Trophoblast cell (in vitro differentiated cells and primary cell): ENCODE results near the gene KCNB1.

ENCODE experiments used
- DNase-seq, 2 donors: peaks; one replicate each; pipeline ENCODE4 v3.0.0-alpha.2; 2016
- H2AFZ ChIP-seq: 2 replicates; pipeline ENCODE4 v1.6.1; 2013; ENCODE audit warnings: low read length, moderate library complexity, mild to moderate bottlenecking; ENCODE audit not compliant: insufficient read depth, poor library complexity
- H2AK5ac ChIP-seq: 2 replicates; pipeline ENCODE4 v1.6.1; 2013; ENCODE audit warnings: mild to moderate bottlenecking, low read length
- H2BK120ac ChIP-seq: 2 replicates; pipeline ENCODE4 v1.6.1; 2013; ENCODE audit warnings: low read length, mild to moderate bottlenecking, moderate library complexity; ENCODE audit not compliant: insufficient read depth, poor library complexity
- H2BK12ac ChIP-seq: 2 replicates; pipeline ENCODE4 v1.6.1; 2013; ENCODE audit warnings: mild to moderate bottlenecking, low read length, moderate library complexity
- H2BK5ac ChIP-seq: 2 replicates; pipeline ENCODE4 v1.6.1; 2013; ENCODE audit warnings: low read length, low read depth, moderate library complexity, mild to moderate bottlenecking; ENCODE audit not compliant: poor library complexity
- H3K14ac ChIP-seq: 2 replicates; pipeline ENCODE4 v1.6.1; 2013; ENCODE audit warnings: mild to moderate bottlenecking, low read length
- H3K18ac ChIP-seq: 2 replicates; pipeline ENCODE4 v1.6.1; 2013; ENCODE audit warnings: mild to moderate bottlenecking, low read length
- H3K23ac ChIP-seq: 2 replicates; pipeline ENCODE4 v1.6.1; 2013; ENCODE audit warnings: low read length
- H3K27ac ChIP-seq: 2 replicates; pipeline ENCODE4 v1.5.1; 2013; ENCODE audit warnings: low read depth, mild to moderate bottlenecking, inconsistent platforms, low read length, moderate library complexity
- H3K27me3 ChIP-seq: 2 replicates; pipeline ENCODE4 v1.6.1; 2013; ENCODE audit warnings: inconsistent platforms, mild to moderate bottlenecking, low read length, moderate library complexity; ENCODE audit not compliant: insufficient read depth
- H3K36me3 ChIP-seq, 2 experiments: 1 replicate in 1 of 2; 2 replicates in 1 of 2; pipeline ENCODE4 v1.6.1; 2013; ENCODE audit warnings: low read length in 2 of 2, mild to moderate bottlenecking in 2 of 2, moderate library complexity in 1 of 2; ENCODE audit not compliant: insufficient read depth in 2 of 2, control insufficient read depth in 1 of 2
- H3K4ac ChIP-seq: 2 replicates; pipeline ENCODE4 v1.6.1; 2013; ENCODE audit warnings: low read depth, mild to moderate bottlenecking, low read length, moderate library complexity
- H3K4me1 ChIP-seq, 2 experiments: 1 replicate in 1 of 2; 2 replicates in 1 of 2; pipeline ENCODE4 v1.6.1; 2013; ENCODE audit warnings: low read length in 2 of 2, mild to moderate bottlenecking in 2 of 2, moderate library complexity in 1 of 2; ENCODE audit not compliant: insufficient read depth in 2 of 2, control insufficient read depth in 1 of 2
- H3K4me2 ChIP-seq: 2 replicates; pipeline ENCODE4 v1.6.1; 2013; ENCODE audit warnings: inconsistent platforms, mild to moderate bottlenecking, low read length, moderate library complexity
- H3K4me3 ChIP-seq: 2 replicates; pipeline ENCODE4 v1.5.1; 2013; ENCODE audit warnings: mild to moderate bottlenecking, low read depth, low read length, inconsistent platforms
- H3K79me1 ChIP-seq: one replicate; pipeline ENCODE4 v1.6.1; 2013; ENCODE audit warnings: low read length
- H3K79me2 ChIP-seq: 2 replicates; pipeline ENCODE4 v1.6.1; 2013; ENCODE audit warnings: low read length, mild to moderate bottlenecking; ENCODE audit not compliant: control insufficient read depth, insufficient read depth, poor library complexity
- H3K9ac ChIP-seq: 2 replicates; pipeline ENCODE4 v1.6.1; 2013; ENCODE audit warnings: mild to moderate bottlenecking, low read length
- H3K9me3 ChIP-seq: 2 replicates; pipeline ENCODE4 v1.6.1; 2013; ENCODE audit warnings: low read depth, mild to moderate bottlenecking, control low read depth, inconsistent platforms, low read length; ENCODE audit not compliant: insufficient read depth
- H4K12ac ChIP-seq: 2 replicates; pipeline ENCODE4 v1.6.1; 2013; ENCODE audit warnings: low read depth, mild to moderate bottlenecking, low read length, moderate library complexity
- H4K8ac ChIP-seq: 2 replicates; pipeline ENCODE4 v1.6.1; 2013; ENCODE audit warnings: low read depth, mild to moderate bottlenecking, low read length, moderate library complexity
- H4K91ac ChIP-seq: one replicate; pipeline ENCODE4 v1.6.1; 2013; ENCODE audit warnings: low read depth, mild to moderate bottlenecking, low read length, moderate library complexity
- WGBS: extraction: QIAGEN DNeasy Blood & Tissue Kit; methylation state at CpG from one replicate; pipeline ENCODE4 v1.1.7; 2013; ENCODE audit warnings: missing lambda C conversion rate; ENCODE audit not compliant: insufficient read length, insufficient coverage; ENCODE audit errors: extremely low coverage; 5-methylcytosine and 5-hydroxymethylcytosine counted together

The KCNB1 gene

DNA sequence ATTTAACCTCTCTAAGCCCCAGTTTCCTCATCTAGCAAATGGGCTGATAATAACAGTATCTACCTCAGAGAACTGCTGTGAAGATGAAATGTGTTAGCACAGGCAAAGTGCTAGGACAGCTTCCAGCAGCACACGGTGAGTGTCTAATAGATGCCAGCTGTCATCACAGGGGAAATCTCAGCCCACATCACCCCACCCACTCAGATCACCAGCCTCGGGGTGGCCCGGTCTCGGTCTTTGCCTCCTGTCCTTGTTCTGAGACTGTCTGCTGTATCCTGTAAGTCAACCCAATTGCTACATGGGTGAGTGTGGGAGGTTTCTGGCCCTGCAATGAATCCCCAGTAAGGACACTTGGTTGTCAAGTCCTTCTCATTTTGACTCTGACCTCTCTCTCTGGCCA, 105.1 kb downstream of the KCNB1 start:
- Histone ChIP-seq H3K9me3 (peaks cover 8% of the 10 kb centered on the region), H3K4me1 (no peaks in the 10 kb centered on the region), H3K4me2 (no peak overlapping the region), H2BK12ac (no peak overlapping the region), H3K27ac (no peak overlapping the region), H3K27me3 (no peaks in the 10 kb centered on the region), H3K23ac (no peak overlapping the region), H2BK120ac (no peak overlapping the region), H4K8ac (no peak overlapping the region), H2BK5ac (no peak overlapping the region), H3K79me2 (no peaks in the 10 kb centered on the region), H3K18ac (no peak overlapping the region), H4K12ac (no peak overlapping the region), H2AFZ (no peak overlapping the region), H2AK5ac (no peak overlapping the region), H3K9ac (no peak overlapping the region), H3K36me3 (no peaks in the 10 kb centered on the region), H4K91ac (no peak overlapping the region), H3K14ac (no peak overlapping the region), H3K4me3 (no peak overlapping the region), H3K79me1 (no peaks in the 10 kb centered on the region), H3K4ac (no peak overlapping the region)
- no peak for DNase-seq
- WGBS: no CpG with 5 or more reads among the region's 4 CpGs

DNA sequence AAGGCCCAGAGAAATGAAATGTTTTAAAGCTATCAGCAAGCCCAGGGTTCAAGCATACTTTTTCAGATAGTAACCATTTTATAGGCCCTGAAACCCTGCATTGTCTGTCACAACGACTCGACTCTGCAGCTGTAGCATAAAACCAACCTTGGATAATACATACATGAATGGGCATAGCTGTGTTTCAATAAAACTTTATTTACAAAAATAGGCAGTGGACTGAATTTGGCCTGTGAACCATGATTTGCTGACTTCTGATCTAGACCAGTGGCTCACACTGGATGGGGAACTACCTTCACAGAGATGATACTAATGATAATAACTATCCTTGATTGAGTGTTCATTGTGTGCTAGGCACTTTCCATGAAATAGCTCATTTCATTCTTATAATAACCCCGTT, 107.3 kb downstream of the KCNB1 start:
- Histone ChIP-seq H3K9me3 (peaks cover 8% of the 10 kb centered on the region), H3K4me3 (no peak overlapping the region), H3K18ac (no peak overlapping the region), H3K79me2 (no peaks in the 10 kb centered on the region), H4K12ac (no peak overlapping the region), H3K79me1 (no peaks in the 10 kb centered on the region), H2AK5ac (no peak overlapping the region), H3K4me1 (no peaks in the 10 kb centered on the region), H2BK12ac (no peak overlapping the region), H2BK5ac (no peak overlapping the region), H3K23ac (no peak overlapping the region), H2BK120ac (no peak overlapping the region), H3K4me2 (no peak overlapping the region), H2AFZ (no peak overlapping the region), H3K4ac (no peak overlapping the region), H3K36me3 (no peaks in the 10 kb centered on the region), H3K14ac (no peak overlapping the region), H4K91ac (no peak overlapping the region), H3K27ac (no peak overlapping the region), H3K9ac (no peak overlapping the region), H4K8ac (no peak overlapping the region), H3K27me3 (no peaks in the 10 kb centered on the region)
- no peak for DNase-seq
- no CpG with 5 or more reads among the region's 3 CpGs for WGBS

GRCh38 chr20:49372095-49372734, 110.3 kb downstream of the KCNB1 start:
- no CpG with 5 or more reads among the region's 9 CpGs for WGBS
- H3K27ac ChIP-seq: no peak overlapping the region

GRCh38 chr20:49368596-49368995, 113.9 kb downstream of the KCNB1 start:
- Histone ChIP-seq H3K23ac (no peak overlapping the region), H3K14ac (no peak overlapping the region), H2AFZ (no peak overlapping the region), H3K4me1 (peaks cover 3 to 10% of the 10 kb centered on the region in 2 experiments), H3K4me2 (no peak overlapping the region), H3K27me3 (no peaks in the 10 kb centered on the region), H3K79me1 (no peaks in the 10 kb centered on the region), H3K79me2 (no peaks in the 10 kb centered on the region), H2AK5ac (no peak overlapping the region), H3K9ac (no peak overlapping the region), H3K18ac (no peak overlapping the region), H4K91ac (no peak overlapping the region), H4K8ac (no peak overlapping the region), H3K4me3 (no peak overlapping the region), H4K12ac (no peak overlapping the region), H3K36me3 (no peaks in the 10 kb centered on the region), H3K27ac (no peak overlapping the region), H3K9me3 (no peaks in the 10 kb centered on the region), H2BK12ac (no peak overlapping the region), H2BK5ac (no peak overlapping the region), H3K4ac (no peak overlapping the region), H2BK120ac (no peak overlapping the region)
- no peak for DNase-seq
- 100% methylated on average over 1 of the region's 5 CpGs for WGBS

More at GRCh38 chr20:49372095-49372734, 110.3 kb downstream of the KCNB1 start:
- no peak overlapping the region for H3K14ac ChIP-seq
- no peak overlapping the region for H4K12ac ChIP-seq
- H3K27me3 ChIP-seq: no peaks in the 10 kb centered on the region
- no peak overlapping the region for H2AK5ac ChIP-seq
- H3K79me2 ChIP-seq: no peaks in the 10 kb centered on the region
- no peak overlapping the region for H3K23ac ChIP-seq
- peaks cover 6% of the 10 kb centered on the region for H3K9me3 ChIP-seq
- no peak overlapping the region for H3K18ac ChIP-seq
- H3K4me3 ChIP-seq: no peak overlapping the region
- H2BK120ac ChIP-seq: no peak overlapping the region
- no peak overlapping the region for H2AFZ ChIP-seq
- no peak overlapping the region for H4K8ac ChIP-seq
- no peak overlapping the region for H3K4me2 ChIP-seq
- no peaks in the 10 kb centered on the region for H3K36me3 ChIP-seq
- no peak overlapping the region for H2BK5ac ChIP-seq
- no peak overlapping the region for H2BK12ac ChIP-seq
- H3K4ac ChIP-seq: no peak overlapping the region
- no peak overlapping the region for H4K91ac ChIP-seq
- DNase-seq: no peak
- H3K9ac ChIP-seq: no peak overlapping the region
- H3K79me1 ChIP-seq: no peaks in the 10 kb centered on the region
- H3K4me1 ChIP-seq: peaks cover 3 to 5% of the 10 kb centered on the region in 2 experiments
